ENCODE measurements around the gene TBC1D22A.
A peak's percentile ranks its signal among the peaks of the same experiment; 100 is the strongest.

Gene TBC1D22A

DNA sequence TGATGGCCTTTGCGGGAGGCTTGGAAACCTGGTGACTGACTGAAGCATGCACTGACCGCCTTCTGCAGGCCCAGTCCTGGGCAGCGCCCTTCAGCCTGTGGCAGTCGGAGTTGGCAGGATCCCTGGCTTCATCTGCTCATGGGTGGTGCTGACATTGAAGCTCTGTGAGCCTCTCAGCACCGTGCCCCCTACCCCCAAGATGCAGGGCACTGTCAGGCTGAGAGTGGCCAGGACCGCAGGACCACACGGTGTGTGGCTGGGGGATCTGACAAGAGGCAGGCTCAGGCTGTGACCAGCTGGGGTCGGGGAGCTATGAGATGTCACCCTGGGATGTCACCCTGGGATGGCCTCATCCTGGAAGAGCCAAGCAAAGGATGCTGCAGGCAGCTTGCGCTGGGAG lies 32.7 kb downstream of the TBC1D22A start:
- DNase-seq (ENCODE audit: low read depth in 2 of 2) = no peak

DNA sequence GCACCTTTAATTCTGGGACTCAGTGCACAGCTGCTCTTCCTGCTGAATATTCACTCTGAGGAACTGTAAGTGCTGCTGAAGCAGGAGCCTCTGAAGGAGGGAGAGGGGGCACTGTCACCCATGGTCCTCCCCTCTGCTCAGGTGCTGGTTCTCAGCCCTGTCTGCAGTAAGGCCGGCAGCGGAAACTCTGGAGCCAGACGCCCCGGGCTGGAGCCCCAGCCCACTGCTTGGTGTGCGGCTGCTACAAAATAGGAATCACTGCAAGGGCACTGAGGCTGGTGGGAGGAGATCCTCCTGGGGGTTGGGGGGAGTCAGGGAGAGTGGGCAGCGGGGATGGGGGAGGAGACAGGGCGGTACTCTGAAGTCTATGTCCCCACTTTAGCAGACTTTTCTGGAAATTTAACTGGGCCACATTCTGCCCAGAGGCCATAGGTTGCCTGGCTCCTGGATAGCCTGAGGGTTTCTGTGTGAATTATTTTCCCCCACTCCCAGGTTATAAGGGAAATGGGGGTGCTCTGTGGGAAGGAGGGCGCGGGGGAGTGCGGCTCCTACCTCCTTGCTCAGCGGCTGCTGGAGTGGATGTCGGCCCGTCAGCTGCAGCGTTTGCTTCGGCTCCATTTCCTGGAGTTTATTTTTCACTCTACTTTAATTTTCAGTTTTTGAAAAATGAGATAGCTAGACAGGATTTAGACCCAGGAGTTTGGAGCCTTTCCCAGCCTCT lies 33.6 kb downstream of the TBC1D22A start:
- no peak for DNase-seq (ENCODE audit: low read depth in 2 of 2)

DNA sequence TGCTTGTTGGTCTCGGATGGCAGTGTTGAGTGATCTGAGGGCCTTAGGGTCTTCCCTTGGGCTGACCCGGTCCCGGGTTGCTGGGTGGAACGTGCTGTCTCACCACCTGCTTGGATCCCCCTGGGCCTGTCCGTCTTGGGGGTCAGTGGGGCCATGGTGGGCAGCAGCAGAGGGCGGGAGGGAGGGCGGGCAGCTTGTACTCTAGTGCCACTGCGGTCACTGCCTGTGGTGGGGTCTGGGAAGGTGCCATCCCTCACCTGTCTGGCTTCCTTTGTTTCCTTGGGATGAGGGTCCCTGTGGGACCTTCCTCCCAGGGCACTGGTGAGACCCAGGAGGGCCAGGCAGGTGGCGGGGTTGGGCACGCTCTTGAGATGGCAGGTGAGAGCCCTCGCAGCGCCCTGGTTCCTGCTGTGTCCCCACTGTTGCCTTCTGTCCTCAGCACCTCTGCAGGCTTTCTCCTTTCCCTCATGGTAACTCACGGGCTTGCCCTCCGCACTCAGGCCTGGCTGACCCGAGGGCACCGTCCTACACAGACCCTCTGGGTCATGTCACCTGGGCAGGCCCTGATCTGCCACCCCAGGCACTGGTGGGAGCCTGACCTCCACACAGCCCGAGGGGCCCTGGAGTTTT lies 34.2 kb downstream of the TBC1D22A start:
- DNase-seq (ENCODE audit: low read depth in 2 of 2) = no peak

- no peak for DNase-seq (ENCODE audit: low read depth in 2 of 2)
Observed at GRCh38 chr22:46797355-46797754, 34.9 kb downstream of the TBC1D22A start.

GRCh38 chr22:46798041-46798365 lies 35.6 kb downstream of the TBC1D22A start:
- DNase-seq (ENCODE audit: low read depth in 2 of 2) = no peak

GRCh38 chr22:46798366-46799350 lies 36.2 kb downstream of the TBC1D22A start:
- DNase-seq (ENCODE audit: low read depth in 2 of 2) = peak; percentile 72 to 78

- DNase-seq (ENCODE audit: low read depth in 2 of 2) = no peak
Observed at GRCh38 chr22:46799626-46800025, 37.2 kb downstream of the TBC1D22A start.

DNA sequence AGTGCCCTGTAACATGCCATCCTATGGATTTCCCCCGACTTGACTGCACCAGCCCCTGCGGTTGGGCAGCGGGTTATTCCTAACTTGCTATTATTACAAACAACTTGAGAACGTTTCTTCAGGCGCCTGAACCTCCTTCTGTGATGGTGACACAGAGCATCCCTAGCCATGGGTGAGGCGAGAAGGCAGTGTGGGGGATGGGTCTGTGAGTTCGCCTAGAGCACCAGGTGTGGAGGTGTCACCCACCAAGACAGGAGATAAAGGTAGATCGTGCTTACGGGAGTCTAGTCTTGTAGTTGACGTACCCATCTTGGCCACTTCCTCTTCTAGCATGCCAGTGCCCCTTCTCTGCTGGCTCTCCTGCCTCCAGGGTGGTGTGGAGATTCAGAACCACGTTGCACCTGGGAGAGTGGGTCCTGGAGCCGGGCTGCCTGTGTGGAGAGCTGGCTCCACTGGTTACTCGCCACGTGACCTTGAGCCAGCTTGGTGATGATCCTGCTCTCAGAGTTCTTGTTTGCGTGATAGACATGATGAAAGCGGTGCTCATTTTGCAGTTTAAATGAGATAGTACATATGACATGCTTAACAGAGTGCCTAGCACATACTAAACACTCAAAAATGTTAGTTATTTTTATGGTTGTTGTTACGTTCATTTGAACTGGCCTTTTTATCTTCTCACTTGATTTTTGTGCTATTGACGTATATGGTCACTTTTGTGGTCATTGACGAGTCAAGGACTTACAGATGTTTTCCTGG lies 37.8 kb downstream of the TBC1D22A start:
- DNase-seq (ENCODE audit: low read depth in 2 of 2) = no peak

DNA sequence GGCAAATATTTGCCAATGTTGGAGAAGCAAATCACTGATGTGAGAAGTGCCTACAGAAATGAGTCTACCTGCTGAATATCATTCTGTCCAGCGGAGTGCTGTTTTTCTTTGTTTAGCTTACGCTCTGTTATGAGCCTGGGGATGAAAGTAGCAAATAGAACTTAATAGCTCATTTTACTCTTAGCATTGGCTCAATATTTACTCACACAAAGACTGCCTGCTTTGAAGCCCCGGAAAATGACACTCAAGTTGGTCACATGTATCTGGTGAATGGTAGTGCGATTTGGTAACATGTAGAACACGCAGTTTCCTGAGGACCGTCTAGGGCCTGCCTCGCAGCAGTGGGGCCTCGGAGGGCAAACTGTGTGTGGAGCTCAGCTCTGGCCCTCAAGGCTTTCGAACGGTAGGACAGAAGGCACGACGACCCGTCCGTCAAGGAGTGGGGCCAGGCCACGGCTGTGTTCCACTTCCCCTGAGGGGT lies 38.9 kb downstream of the TBC1D22A start:
- DNase-seq (ENCODE audit: low read depth in 2 of 2) = no peak

- no peak for DNase-seq (ENCODE audit: low read depth in 2 of 2)
Observed at GRCh38 chr22:46801826-46802607, 39.6 kb downstream of the TBC1D22A start.

GRCh38 chr22:46802608-46803027 lies 40.2 kb downstream of the TBC1D22A start:
- DNase-seq (ENCODE audit: low read depth in 2 of 2) = no peak

DNA sequence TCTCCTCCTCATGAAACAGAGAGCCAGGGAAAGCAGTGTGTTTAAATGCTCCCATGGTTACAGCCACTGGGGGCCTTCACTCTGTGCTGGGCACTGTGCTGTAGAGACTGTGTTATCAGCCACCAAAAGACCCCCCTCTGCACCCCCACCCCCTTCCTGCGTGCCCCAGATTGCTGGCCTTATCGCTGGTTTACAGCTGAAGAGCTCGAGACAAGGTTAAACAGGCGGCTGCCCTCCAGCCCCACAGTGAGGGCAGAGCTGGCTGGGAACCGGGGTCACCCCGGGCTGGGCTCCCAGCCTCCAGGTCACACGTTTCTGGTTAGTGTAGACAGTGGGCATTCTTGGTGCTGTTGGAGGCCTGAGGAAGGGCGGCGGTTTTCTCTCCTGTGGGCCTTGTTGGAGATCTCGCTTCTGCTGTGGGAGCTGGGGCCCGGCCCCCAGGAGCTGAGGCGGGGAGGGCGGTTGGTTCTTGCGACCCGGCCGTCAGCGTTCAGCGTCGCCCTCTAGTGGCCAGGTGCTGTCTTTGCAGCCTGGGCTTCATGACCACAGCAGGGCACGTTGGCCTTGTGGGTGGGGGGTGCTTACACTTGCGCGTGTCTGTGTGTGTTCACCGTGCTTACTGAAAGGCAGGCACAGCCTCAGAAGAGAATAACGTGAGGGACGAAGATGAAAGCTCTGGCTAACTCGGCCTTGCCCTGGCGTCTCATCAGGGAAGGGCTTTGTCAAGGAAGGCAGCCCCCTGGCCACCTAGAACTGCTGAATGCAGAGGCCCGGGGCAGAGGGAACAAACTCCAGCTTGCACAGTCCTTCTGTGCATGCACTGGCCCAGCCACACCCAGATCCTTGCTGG lies 40.8 kb downstream of the TBC1D22A start:
- peak; percentile 49 to 59 for DNase-seq (ENCODE audit: low read depth in 2 of 2)

DNA sequence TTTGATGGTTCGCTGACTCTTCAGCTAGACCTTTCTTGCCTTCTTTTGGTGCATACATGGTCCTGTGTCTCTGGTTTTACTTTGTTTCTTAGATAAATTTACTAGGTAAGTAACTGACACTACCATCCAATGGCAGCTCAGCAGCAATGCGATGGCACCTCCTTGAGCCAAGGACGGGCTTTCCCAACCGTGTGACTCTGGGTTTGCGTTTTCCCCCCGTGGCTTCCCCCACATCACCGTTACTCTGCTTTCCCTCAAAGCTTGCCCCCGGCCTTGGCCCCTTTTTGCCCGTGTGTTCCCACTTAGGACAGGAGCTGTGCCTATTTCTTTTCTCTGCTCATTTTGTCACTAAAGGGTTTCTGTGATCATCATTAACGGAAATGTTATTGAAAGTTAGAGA lies 41.5 kb downstream of the TBC1D22A start:
- no peak for DNase-seq (ENCODE audit: low read depth in 2 of 2)

DNA sequence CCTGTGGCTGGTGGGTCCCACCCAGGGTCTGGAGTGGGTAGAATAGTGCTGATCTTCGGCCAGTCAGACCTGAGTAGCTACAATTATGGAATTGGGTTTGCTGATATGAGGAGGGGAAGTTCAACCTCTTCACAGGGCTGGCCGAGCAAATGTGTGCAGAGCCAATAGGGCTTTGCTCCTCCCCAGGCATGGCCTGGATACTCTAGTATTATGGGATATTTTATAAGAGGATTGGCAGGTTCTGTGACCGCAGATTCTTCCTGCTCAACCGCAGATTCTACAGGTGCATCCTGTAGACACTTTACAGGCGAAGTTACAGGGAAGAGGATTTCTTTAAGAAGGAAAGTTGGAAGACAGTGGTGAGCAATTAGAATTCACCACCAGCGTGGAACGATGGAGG lies 44.3 kb downstream of the TBC1D22A start:
- no peak for DNase-seq (ENCODE audit: low read depth in 2 of 2)

- DNase-seq (ENCODE audit: low read depth in 2 of 2) = no peak
Observed at GRCh38 chr22:46807458-46807857, 45.0 kb downstream of the TBC1D22A start.

DNA sequence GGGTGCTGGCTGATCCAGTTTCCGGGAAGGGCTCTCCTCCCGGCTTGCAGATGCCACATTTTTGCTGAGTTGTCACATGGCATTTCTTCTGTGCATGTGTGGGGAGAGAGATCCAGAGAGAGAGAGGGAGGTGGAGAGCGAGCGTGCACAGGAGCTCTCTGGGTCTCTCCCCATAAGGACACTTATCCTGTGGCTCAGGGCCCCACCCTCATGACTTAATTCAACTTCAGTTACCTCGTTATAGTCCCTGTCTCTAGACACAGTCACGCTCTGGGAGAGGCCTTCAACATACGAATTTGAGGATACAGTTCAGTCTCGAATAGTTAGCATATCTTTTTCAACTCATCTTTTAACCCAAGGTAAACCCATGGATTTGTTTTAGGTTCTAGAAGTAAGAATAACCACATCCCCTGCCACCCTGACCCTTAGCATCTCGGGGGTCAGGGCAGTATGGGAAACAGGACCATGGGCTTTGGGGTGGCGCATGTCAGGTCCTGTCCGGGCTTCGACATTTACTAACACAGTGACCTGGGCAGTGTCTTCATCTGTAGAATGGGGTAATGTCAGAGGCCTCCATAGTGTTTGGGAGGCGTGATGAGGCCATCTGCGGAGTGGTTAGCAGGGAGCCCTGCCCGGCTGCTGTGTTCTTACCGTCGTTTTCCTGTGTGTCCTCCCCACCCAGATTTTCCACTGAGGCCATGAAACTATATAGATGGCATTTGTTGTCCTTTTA lies 46.9 kb downstream of the TBC1D22A start:
- DNase-seq (ENCODE audit: low read depth in 2 of 2) = no peak

GRCh38 chr22:46810856-46811786 lies 48.7 kb downstream of the TBC1D22A start:
- no peak for DNase-seq (ENCODE audit: low read depth in 2 of 2)

DNA sequence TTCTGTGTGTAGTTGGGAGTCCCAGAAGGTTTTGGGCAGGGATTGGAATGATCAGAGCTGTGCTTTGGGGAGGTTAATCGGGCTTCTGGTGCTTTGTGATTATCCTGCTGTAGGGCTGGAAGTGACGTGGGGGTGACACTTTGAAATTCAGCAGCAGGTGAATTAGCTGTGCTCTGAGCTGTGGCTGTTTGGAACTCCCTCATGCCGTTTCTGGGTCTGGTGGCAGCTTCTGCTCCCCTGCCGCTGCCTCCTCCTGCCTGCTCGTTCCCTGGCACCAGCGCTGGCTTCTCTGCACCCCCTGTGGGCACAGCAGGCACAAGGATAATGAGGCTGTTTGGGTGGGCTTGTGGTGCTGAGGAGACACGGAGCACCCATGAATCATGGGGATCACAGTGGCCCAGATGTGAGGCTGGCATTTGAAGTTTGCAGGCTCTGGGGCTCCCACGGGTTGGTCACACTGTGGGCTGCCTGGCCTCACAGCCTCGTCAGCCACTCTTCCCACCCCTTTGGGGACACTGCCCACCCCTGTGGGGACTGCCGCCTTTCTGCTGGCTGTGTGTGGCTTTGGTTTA lies 49.7 kb downstream of the TBC1D22A start:
- DNase-seq (ENCODE audit: low read depth in 2 of 2) = no peak
